Activated CD4-positive, alpha-beta T cell treated with anti-CD3 and anti-CD28 coated beads, Interleukin-2, amount 50 U/mL, for 4 hours (primary cell): ENCODE data around the gene MEIOC.
"Not testable (repeated sequence)": the region's sequence is repeated elsewhere in the genome, so short reads cannot be mapped to it uniquely, and the experiment has no call there.

Experiments
- DNase-seq, 2 experiments: peaks; one replicate each; pipeline ENCODE4 v3.0.0-alpha.2; 2020

Gene MEIOC

GRCh38 chr17:44648963-44649362 is 7.3 kb upstream of the MEIOC start:
- DNase-seq, result no peak

- DNase-seq, result no peak
These were observed 5.0 kb upstream of the MEIOC start for GRCh38 chr17:44651228-44651627.

GRCh38 chr17:44652727-44653126 is 3.5 kb upstream of the MEIOC start:
- no peak for DNase-seq

- DNase-seq, result no peak
These were observed 2.9 kb upstream of the MEIOC start for GRCh38 chr17:44653384-44653783.

GRCh38 chr17:44653954-44654353 is 2.3 kb upstream of the MEIOC start:
- no peak for DNase-seq

- no peak for DNase-seq
These were observed 5.6 kb downstream of the MEIOC start for GRCh38 chr17:44661835-44662234.

- no peak for DNase-seq
These were observed 6.8 kb downstream of the MEIOC start for GRCh38 chr17:44663095-44663494.

GRCh38 chr17:44664867-44665266 is 8.6 kb downstream of the MEIOC start:
- DNase-seq, result no peak

GRCh38 chr17:44666006-44666405 is 9.7 kb downstream of the MEIOC start:
- DNase-seq, result no peak

- no peak for DNase-seq
These were observed 16.3 kb downstream of the MEIOC start for GRCh38 chr17:44672479-44673093.

- DNase-seq, result no peak
These were observed 17.6 kb downstream of the MEIOC start for GRCh38 chr17:44673893-44674292.

- no peak for DNase-seq
These were observed 20.9 kb downstream of the MEIOC start for GRCh38 chr17:44677136-44677535.

GRCh38 chr17:44683303-44683702 is 27.0 kb downstream of the MEIOC start:
- DNase-seq, result not testable (repeated sequence)

- no peak for DNase-seq
These were observed 31.5 kb downstream of the MEIOC start for GRCh38 chr17:44687756-44688155.

GRCh38 chr17:44688200-44688599 is 31.9 kb downstream of the MEIOC start:
- no peak for DNase-seq

GRCh38 chr17:44688675-44689476 is 32.6 kb downstream of the MEIOC start:
- DNase-seq, result peak in 1 of 2 experiments; percentile 2

- peak; percentile 88 to 89 for DNase-seq
These were observed 33.4 kb downstream of the MEIOC start, which contains the start of gene CCDC43 for GRCh38 chr17:44689477-44690217. Gene CCDC43, minus strand, starts transcription at chr17:44689776. Its CDS starts 23 bp downstream, at chr17:44689753.

- DNase-seq, result not testable (repeated sequence)
These were observed 34.6 kb downstream of the MEIOC start for GRCh38 chr17:44690746-44691306.

- DNase-seq, result no peak
These were observed 37.3 kb downstream of the MEIOC start for GRCh38 chr17:44693609-44694008.

GRCh38 chr17:44700288-44700687 is 44.0 kb downstream of the MEIOC start:
- not testable (repeated sequence) for DNase-seq

- DNase-seq, result no peak
These were observed 51.6 kb downstream of the MEIOC start for GRCh38 chr17:44707755-44708400.

- DNase-seq, result peak; percentile 80 to 81
These were observed 52.4 kb downstream of the MEIOC start, which contains the start of gene DBF4B for GRCh38 chr17:44708401-44709263. Gene DBF4B, plus strand, starts transcription at chr17:44708665. Its CDS starts 156 bp downstream, at chr17:44708821.
